Measurements from ENCODE around the gene ZBTB16.
A peak's percentile ranks its signal among the peaks of the same experiment; 100 is the strongest.

Gene ZBTB16

DNA sequence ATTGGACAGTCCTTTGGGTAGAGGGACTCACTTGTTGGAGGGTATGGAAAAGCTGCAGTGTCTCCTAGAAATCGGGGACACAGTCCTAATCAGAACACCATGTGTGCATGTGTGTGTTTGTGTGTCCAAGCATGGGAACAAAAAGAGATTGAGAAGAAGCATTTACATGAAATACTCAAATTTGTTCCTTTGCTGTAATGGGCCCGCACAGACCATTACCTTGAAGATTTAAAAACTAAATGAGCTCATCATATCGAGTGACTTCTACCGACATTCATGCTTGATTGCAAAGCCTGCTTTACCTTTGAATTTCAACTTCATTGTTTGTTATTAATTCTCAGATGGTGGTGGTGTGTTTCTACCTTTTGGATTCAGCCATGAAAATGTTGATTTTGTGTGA is 106.9 kb downstream of the ZBTB16 start:
- peaks cover 9% of the 10 kb centered on the region for H3K4me1 ChIP-seq (ENCODE audit: insufficient read depth, low read length)

GRCh38 chr11:114166897-114167323 is 107.4 kb downstream of the ZBTB16 start:
- no peak for DNase-seq
- H2AFZ ChIP-seq (ENCODE audit: low read depth, low read length): no peak overlapping the region

More for the DNA sequence above, 106.9 kb downstream of the ZBTB16 start:
- H3K27ac ChIP-seq (ENCODE audit: low read length): no peak overlapping the region
- DNase-seq (no peak), ATAC-seq (ENCODE audit: insufficient read depth, low read depth) (no peak)
- no peaks in the 10 kb centered on the region for H3K9me3 ChIP-seq (ENCODE audit: insufficient read depth, low read length, severe bottlenecking)
- peaks cover 23% of the 10 kb centered on the region for H4K20me1 ChIP-seq (ENCODE audit: insufficient read depth, low read length)
- H3K4me2 ChIP-seq (ENCODE audit: insufficient read depth, low read length): no peak overlapping the region
- H3K79me2 ChIP-seq (ENCODE audit: insufficient read depth, low read length): no peaks in the 10 kb centered on the region
- H3K4me3 ChIP-seq (ENCODE audit: low read depth in 1 of 2, low read length in 2 of 2): no peak overlapping the region
- no peak overlapping the region for H3K9ac ChIP-seq (ENCODE audit: low read depth, low read length)
- no peak overlapping the region for H2AFZ ChIP-seq (ENCODE audit: low read depth, low read length)
- no peak for TF ChIP-seq EZH2 (IDR thresholded peaks at IDR 0.05; ENCODE audit: borderline replicate concordance, low read depth, low read length, severe bottlenecking)
- peaks cover 63% of the 10 kb centered on the region for H3K27me3 ChIP-seq (ENCODE audit: insufficient read depth, low read length, poor library complexity)
- H3K36me3 ChIP-seq (ENCODE audit: insufficient read depth, low read length): no peaks in the 10 kb centered on the region

GRCh38 chr11:114167355-114167754 is 107.8 kb downstream of the ZBTB16 start:
- no peaks in the 10 kb centered on the region for H3K36me3 ChIP-seq (ENCODE audit: insufficient read depth, low read length)
- H3K27ac ChIP-seq (ENCODE audit: low read length): no peak overlapping the region
- H3K4me2 ChIP-seq (ENCODE audit: insufficient read depth, low read length): no peak overlapping the region
- ATAC-seq (ENCODE audit: insufficient read depth, low read depth) (no peak), DNase-seq (no peak)
- TF ChIP-seq EZH2 (IDR thresholded peaks at IDR 0.05; ENCODE audit: borderline replicate concordance, low read depth, low read length, severe bottlenecking) (no peak), CTCF (IDR thresholded peaks at IDR 0.05; ENCODE audit: borderline replicate concordance, extremely low read depth, low read length, poor library complexity, severe bottlenecking) (no peak)
- no peaks in the 10 kb centered on the region for H3K9me3 ChIP-seq (ENCODE audit: insufficient read depth, low read length, severe bottlenecking)
- H3K4me3 ChIP-seq (ENCODE audit: low read depth in 1 of 2, low read length in 2 of 2): no peak overlapping the region
- H3K79me2 ChIP-seq (ENCODE audit: insufficient read depth, low read length): no peaks in the 10 kb centered on the region
- peaks cover 11% of the 10 kb centered on the region for H3K4me1 ChIP-seq (ENCODE audit: insufficient read depth, low read length)
- H3K27me3 ChIP-seq (ENCODE audit: insufficient read depth, low read length, poor library complexity): peaks cover 58% of the 10 kb centered on the region
- H2AFZ ChIP-seq (ENCODE audit: low read depth, low read length): no peak overlapping the region
- peaks cover 23% of the 10 kb centered on the region for H4K20me1 ChIP-seq (ENCODE audit: insufficient read depth, low read length)
- no peak overlapping the region for H3K9ac ChIP-seq (ENCODE audit: low read depth, low read length)

More at GRCh38 chr11:114166897-114167323, 107.4 kb downstream of the ZBTB16 start:
- Histone ChIP-seq H3K4me1 (ENCODE audit: insufficient read depth, low read length) (peaks cover 9% of the 10 kb centered on the region), H3K4me2 (ENCODE audit: insufficient read depth, low read length) (no peak overlapping the region), H3K36me3 (ENCODE audit: insufficient read depth, low read length) (no peaks in the 10 kb centered on the region), H4K20me1 (ENCODE audit: insufficient read depth, low read length) (peaks cover 23% of the 10 kb centered on the region), H3K9me3 (ENCODE audit: insufficient read depth, low read length, severe bottlenecking) (no peaks in the 10 kb centered on the region), H3K9ac (ENCODE audit: low read depth, low read length) (no peak overlapping the region), H3K27me3 (ENCODE audit: insufficient read depth, low read length, poor library complexity) (peaks cover 61% of the 10 kb centered on the region), H3K27ac (ENCODE audit: low read length) (no peak overlapping the region), H3K4me3 (ENCODE audit: low read depth in 1 of 2, low read length in 2 of 2) (no peak overlapping the region), H3K79me2 (ENCODE audit: insufficient read depth, low read length) (no peaks in the 10 kb centered on the region)
- ATAC-seq (ENCODE audit: insufficient read depth, low read depth): peak; percentile 44; the same call in 2 of the 3 replicates
- TF ChIP-seq EZH2 (IDR thresholded peaks at IDR 0.05; ENCODE audit: borderline replicate concordance, low read depth, low read length, severe bottlenecking) (no peak), CTCF (IDR thresholded peaks at IDR 0.05; ENCODE audit: borderline replicate concordance, extremely low read depth, low read length, poor library complexity, severe bottlenecking) (no peak)

GRCh38 chr11:114167771-114168448 is 108.4 kb downstream of the ZBTB16 start:
- Histone ChIP-seq H3K4me2 (ENCODE audit: insufficient read depth, low read length) (no peak overlapping the region), H3K9me3 (ENCODE audit: insufficient read depth, low read length, severe bottlenecking) (no peaks in the 10 kb centered on the region), H3K79me2 (ENCODE audit: insufficient read depth, low read length) (no peaks in the 10 kb centered on the region), H3K4me3 (ENCODE audit: low read depth in 1 of 2, low read length in 2 of 2) (no peak overlapping the region), H3K27me3 (ENCODE audit: insufficient read depth, low read length, poor library complexity) (peaks cover 59% of the 10 kb centered on the region), H3K9ac (ENCODE audit: low read depth, low read length) (no peak overlapping the region), H2AFZ (ENCODE audit: low read depth, low read length) (no peak overlapping the region), H3K36me3 (ENCODE audit: insufficient read depth, low read length) (no peaks in the 10 kb centered on the region), H4K20me1 (ENCODE audit: insufficient read depth, low read length) (peaks cover 23% of the 10 kb centered on the region), H3K4me1 (ENCODE audit: insufficient read depth, low read length) (peaks cover 12% of the 10 kb centered on the region), H3K27ac (ENCODE audit: low read length) (no peak overlapping the region)
- TF ChIP-seq EZH2 (IDR thresholded peaks at IDR 0.05; ENCODE audit: borderline replicate concordance, low read depth, low read length, severe bottlenecking): no peak
- TF ChIP-seq CTCF (IDR thresholded peaks at IDR 0.05; ENCODE audit: borderline replicate concordance, extremely low read depth, low read length, poor library complexity, severe bottlenecking): no peak
- ATAC-seq (ENCODE audit: insufficient read depth, low read depth): no peak
- DNase-seq: no peak

Measured in DND-41 (cell line).